ENCODE measurements around the gene CBR4. TPM values are rescaled to one million over a fixed set of nuclear protein-coding genes. Genes with fewer than 3 reads are reported as not detected.
"Not testable (repeated sequence)": the region's sequence is repeated elsewhere in the genome, so short reads cannot be mapped to it uniquely, and the experiment has no call there.

Gene CBR4
- total RNA-seq, 1 donor: 23.4 TPM

- no peak for DNase-seq (ENCODE audit: low read depth)
- TF ChIP-seq CTCF (IDR thresholded peaks at IDR 0.05; ENCODE audit: insufficient read depth, low read length): no peak
- H3K4me3 ChIP-seq (ENCODE audit: low read depth, low read length): no peak overlapping the region
These were observed 15.1 kb downstream of the CBR4 start for GRCh38 chr4:168994958-168995357.

GRCh38 chr4:168993714-168994510 lies 16.1 kb downstream of the CBR4 start:
- no peak overlapping the region for H3K4me3 ChIP-seq (ENCODE audit: low read depth, low read length)
- no peak for TF ChIP-seq CTCF (IDR thresholded peaks at IDR 0.05; ENCODE audit: insufficient read depth, low read length)
- peak; percentile 46 for DNase-seq (ENCODE audit: low read depth)

GRCh38 chr4:168992952-168993482 lies 17.0 kb downstream of the CBR4 start:
- not testable (repeated sequence) for DNase-seq (ENCODE audit: low read depth); H3K4me3 ChIP-seq (ENCODE audit: low read depth, low read length)

GRCh38 chr4:168981942-168982341 lies 28.1 kb downstream of the CBR4 start:
- TF ChIP-seq CTCF (IDR thresholded peaks at IDR 0.05; ENCODE audit: insufficient read depth, low read length): no peak
- DNase-seq (ENCODE audit: low read depth): no peak
- H3K4me3 ChIP-seq (ENCODE audit: low read depth, low read length): no peak overlapping the region

- peak; percentile 47 for DNase-seq (ENCODE audit: low read depth)
- TF ChIP-seq CTCF (IDR thresholded peaks at IDR 0.05; ENCODE audit: insufficient read depth, low read length): no peak
- H3K4me3 ChIP-seq (ENCODE audit: low read depth, low read length): no peak overlapping the region
These were observed 28.6 kb downstream of the CBR4 start for GRCh38 chr4:168981460-168981859.

GRCh38 chr4:168979338-168979737 lies 30.7 kb downstream of the CBR4 start:
- no peak for DNase-seq (ENCODE audit: low read depth)
- TF ChIP-seq CTCF (IDR thresholded peaks at IDR 0.05; ENCODE audit: insufficient read depth, low read length): no peak
- no peak overlapping the region for H3K4me3 ChIP-seq (ENCODE audit: low read depth, low read length)

GRCh38 chr4:168978001-168978700 lies 31.9 kb downstream of the CBR4 start:
- no peak for TF ChIP-seq CTCF (IDR thresholded peaks at IDR 0.05; ENCODE audit: insufficient read depth, low read length)
- H3K4me3 ChIP-seq (ENCODE audit: low read depth, low read length): no peak overlapping the region
- DNase-seq (ENCODE audit: low read depth): peak; percentile 17
